Brain microvascular endothelial cell (primary cell): ENCODE results near the gene UBL4A.
"Not testable (repeated sequence)": the region's sequence is repeated elsewhere in the genome, so short reads cannot be mapped to it uniquely, and the experiment has no call there.

ENCODE experiments used
- DNase-seq: peaks from one replicate; pipeline ENCODE4 v3.0.0-alpha.2; 2020
- H3K27ac ChIP-seq: fragments of 250-450 bp; sonication (Bioruptor Pico); 2 replicates; pipeline ENCODE4 v1.5.1; 2020; ENCODE audit warnings: mild to moderate bottlenecking, moderate library complexity
- H3K27me3 ChIP-seq: fragments of 250-450 bp; sonication (Bioruptor Pico); replicated peaks from 2 replicates; pipeline ENCODE4 v1.5.1; 2020; ENCODE audit warnings: mild to moderate bottlenecking
- H3K36me3 ChIP-seq: fragments of 250-450 bp; sonication (Bioruptor Pico); replicated peaks from 2 replicates; pipeline ENCODE4 v1.5.1; 2020; ENCODE audit warnings: mild to moderate bottlenecking
- H3K4me3 ChIP-seq: 2 replicates; pipeline ENCODE4 v1.5.1; 2011; ENCODE audit warnings: low read depth, mild to moderate bottlenecking, control low read depth, low read length, moderate library complexity
- in situ Hi-C: cut with HindIII; loops from 2 replicates; pipeline ENCODE4 v1.10.0; 2017; ENCODE audit warnings: low sequenced_read_pairs, low pct_ligation_motif_present
- TF ChIP-seq, protein P1 (sequence below): IDR thresholded peaks from 2 replicates; pipeline ENCODE4 v1.5.1; 2011; ENCODE audit warnings: low read depth, mild to moderate bottlenecking, moderate library complexity, low read length, control low read depth, inconsistent platforms; ENCODE audit errors: missing control alignments

The UBL4A gene

DNA sequence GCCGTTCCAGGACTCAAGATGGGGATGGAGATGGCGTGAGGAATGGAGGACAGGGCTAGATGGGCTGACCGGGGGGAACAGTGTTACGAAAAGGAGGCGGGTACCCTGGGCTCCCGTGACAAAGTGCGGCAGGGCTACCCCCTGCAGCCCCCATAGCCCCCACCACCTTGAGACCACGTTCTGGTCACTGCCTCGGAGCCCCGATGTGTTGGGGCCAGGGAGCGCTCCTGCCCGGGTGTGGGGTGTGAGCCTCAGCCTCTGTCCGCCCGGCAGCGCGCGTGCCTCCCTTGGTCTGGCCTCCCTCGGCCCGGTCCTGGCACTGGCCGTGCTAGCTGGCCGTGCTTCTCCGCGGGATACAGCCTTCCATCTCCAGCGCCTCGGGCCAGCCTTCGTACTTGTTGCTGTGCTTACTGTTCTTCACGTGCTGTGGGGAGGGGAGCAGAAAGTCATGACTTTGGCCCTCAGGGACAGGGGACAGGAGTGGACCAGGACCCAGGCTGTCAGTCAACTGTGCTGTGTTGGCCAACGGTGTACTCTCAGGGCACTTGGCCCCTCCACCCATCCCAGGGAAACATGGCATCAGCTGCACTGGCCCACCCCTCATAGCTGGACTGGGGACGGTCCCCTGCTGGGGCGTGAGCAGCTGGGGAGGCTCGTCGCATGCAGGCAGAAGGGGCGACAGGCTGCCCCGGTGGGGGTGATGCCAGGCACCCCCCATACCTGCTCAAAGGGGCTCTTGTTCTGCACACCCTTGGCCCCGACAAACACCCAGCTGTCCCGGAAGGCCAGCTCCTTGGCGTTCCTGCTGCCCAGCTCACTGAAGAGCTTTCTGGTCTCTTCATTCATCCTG lies 20.3 kb upstream of the UBL4A start:
- TF ChIP-seq, protein P1, sequence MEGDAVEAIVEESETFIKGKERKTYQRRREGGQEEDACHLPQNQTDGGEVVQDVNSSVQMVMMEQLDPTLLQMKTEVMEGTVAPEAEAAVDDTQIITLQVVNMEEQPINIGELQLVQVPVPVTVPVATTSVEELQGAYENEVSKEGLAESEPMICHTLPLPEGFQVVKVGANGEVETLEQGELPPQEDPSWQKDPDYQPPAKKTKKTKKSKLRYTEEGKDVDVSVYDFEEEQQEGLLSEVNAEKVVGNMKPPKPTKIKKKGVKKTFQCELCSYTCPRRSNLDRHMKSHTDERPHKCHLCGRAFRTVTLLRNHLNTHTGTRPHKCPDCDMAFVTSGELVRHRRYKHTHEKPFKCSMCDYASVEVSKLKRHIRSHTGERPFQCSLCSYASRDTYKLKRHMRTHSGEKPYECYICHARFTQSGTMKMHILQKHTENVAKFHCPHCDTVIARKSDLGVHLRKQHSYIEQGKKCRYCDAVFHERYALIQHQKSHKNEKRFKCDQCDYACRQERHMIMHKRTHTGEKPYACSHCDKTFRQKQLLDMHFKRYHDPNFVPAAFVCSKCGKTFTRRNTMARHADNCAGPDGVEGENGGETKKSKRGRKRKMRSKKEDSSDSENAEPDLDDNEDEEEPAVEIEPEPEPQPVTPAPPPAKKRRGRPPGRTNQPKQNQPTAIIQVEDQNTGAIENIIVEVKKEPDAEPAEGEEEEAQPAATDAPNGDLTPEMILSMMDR = no peak
- Histone ChIP-seq H3K36me3 (no peaks in the 10 kb centered on the region), H3K27ac (no peak overlapping the region), H3K27me3 (no peaks in the 10 kb centered on the region), H3K4me3 (no peak overlapping the region)
- in situ Hi-C loops = no loop called here
- no peak for DNase-seq

DNA sequence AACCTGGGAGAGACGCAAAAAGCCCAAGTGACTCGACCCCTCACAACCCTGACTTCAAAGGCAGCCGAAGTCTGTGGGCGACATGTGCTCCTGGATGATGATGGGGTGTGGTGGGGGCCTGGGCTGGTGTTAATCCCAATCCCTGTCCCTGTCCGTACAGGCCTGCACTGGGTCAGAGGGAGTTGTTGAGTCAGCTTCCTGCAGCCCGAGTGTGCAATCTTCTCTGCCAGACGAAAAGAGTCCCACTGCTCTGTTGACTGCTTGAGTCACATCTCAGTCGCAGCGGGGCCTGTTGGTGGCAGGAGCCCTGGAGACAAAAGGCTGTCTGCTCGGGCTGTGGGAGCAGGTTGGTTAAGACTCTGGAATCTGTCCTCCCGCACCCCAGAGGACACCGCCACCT lies 19.3 kb upstream of the UBL4A start:
- TF ChIP-seq, protein P1 = no peak
- in situ Hi-C loops = no loop called here
- peak; percentile 41 for DNase-seq
- peak overlapping the region; percentile 27 for H3K27ac ChIP-seq
- H3K36me3 ChIP-seq = no peaks in the 10 kb centered on the region
- no peak overlapping the region for H3K4me3 ChIP-seq
- H3K27me3 ChIP-seq = no peaks in the 10 kb centered on the region

DNA sequence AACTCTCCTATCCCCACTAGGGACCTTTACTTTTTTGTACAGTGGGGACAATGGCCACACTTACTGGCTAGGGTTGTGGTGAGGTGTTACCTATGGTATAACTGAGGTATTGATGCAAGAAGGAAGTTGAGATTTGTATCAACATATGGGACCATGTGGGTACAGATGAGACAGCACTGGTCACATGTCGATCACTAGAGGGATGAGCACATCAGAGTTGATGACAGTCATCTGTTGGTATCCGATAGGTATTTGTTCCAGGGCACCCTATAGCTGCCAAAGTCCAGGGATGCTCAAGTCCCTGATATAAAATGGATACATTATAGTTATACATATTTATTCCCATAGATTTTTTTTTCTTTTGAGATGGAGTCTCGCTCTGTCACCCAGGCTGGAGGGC lies 16.6 kb upstream of the UBL4A start:
- no peak overlapping the region for H3K27ac ChIP-seq
- H3K4me3 ChIP-seq = no peak overlapping the region
- in situ Hi-C loops = no loop called here
- H3K27me3 ChIP-seq = no peaks in the 10 kb centered on the region
- no peaks in the 10 kb centered on the region for H3K36me3 ChIP-seq
- TF ChIP-seq, protein P1 = no peak
- DNase-seq = no peak

DNA sequence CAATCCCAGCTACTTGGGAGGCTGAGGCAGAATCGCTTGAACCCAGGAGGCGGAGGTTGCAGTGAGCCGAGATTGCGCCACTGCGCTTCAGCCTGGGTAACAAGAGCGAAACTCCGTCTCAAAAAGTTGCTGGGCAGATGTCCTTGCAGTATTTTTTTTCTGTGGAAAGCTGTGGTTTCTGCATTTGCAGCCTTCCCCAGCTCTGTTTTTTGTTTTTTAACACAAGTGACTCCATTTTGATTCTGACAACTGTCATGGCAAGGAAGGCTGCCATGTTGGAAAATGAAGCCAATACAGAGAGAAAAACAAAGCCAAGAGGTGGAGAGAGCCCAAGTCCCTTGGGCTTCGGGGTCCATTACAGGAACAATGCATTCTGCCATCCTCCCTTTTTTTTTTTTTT lies 15.7 kb upstream of the UBL4A start:
- no peaks in the 10 kb centered on the region for H3K36me3 ChIP-seq
- DNase-seq = no peak
- H3K27me3 ChIP-seq = no peaks in the 10 kb centered on the region
- H3K27ac ChIP-seq = no peak overlapping the region
- H3K4me3 ChIP-seq = no peak overlapping the region
- in situ Hi-C loops = no loop called here
- TF ChIP-seq, protein P1 = no peak

DNA sequence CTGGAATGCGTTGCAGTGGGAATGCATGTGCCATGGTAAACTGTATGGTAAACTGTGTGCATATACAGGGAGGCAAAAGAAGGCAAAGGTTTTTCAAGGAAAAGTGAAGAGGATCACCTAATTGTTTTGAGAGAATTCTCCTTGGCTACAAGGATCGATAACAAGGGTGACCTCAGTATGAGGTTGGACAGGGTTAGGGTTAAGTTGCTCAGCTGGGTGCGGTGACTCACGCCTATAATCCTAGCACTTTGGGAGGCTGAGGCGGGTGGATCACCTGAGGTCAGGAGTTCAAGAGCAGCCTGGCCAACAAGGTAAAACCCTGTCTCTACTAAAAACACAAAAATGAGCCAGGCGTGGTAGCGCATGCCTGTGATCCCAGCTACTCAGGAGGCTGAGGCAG lies 15.0 kb upstream of the UBL4A start:
- H3K36me3 ChIP-seq, DNase-seq, in situ Hi-C loops, H3K27ac ChIP-seq, H3K27me3 ChIP-seq, H3K4me3 ChIP-seq: not testable (repeated sequence)

DNA sequence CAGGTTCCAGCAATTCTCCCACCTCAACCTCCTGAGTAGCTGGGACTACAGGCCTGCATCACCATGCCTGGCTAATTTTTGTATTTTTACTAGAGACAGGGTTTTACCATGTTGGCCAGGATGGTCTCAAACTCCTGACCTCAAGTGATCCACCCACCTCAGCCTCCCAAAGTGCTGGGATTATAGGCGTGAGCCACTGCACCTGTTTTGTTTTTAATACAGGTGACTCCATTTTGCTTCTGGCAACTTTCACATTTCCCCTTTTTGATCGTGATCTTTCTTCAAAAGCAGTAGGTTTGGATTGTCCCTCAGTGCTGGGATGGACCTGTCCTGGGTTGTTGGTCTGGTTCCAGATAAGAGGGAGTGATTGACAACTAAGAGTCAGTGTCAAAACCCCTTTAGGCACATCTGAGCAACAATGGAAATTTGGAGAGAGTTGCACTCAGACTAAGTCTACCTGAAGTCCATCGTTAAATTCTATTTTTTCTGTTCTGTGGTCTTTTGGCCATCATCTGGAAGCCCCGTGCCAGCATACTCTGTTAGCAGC lies 10.2 kb upstream of the UBL4A start:
- H3K27ac ChIP-seq, DNase-seq, in situ Hi-C loops, H3K4me3 ChIP-seq, H3K27me3 ChIP-seq, H3K36me3 ChIP-seq: not testable (repeated sequence)
